GM18951 (cell line): Measurements from ENCODE around the gene ZNF441.
A peak's percentile ranks its signal among the peaks of the same experiment; 100 is the strongest.
"Not testable (repeated sequence)": the region's sequence is repeated elsewhere in the genome, so short reads cannot be mapped to it uniquely, and the experiment has no call there.

Experiments
- POLR2A ChIP-seq: IDR thresholded peaks from 4 replicates; pipeline ENCODE4 v1.6.1; 2011; ENCODE audit warnings: mild to moderate bottlenecking; ENCODE audit not compliant: insufficient read length, insufficient read depth; ENCODE audit errors: extremely low read depth
- in situ Hi-C: fragments of 300-500 bp; cut with MboI; formaldehyde crosslinking; loops from one replicate; pipeline ENCODE4 v1.12.0; 2022; ENCODE audit warnings: low sequenced_read_pairs, mixed read lengths, inconsistent platforms; ENCODE audit not compliant: unreplicated experiment

The ZNF441 gene

GRCh38 chr19:11759805-11760204 is 7.0 kb upstream of the ZNF441 start:
- no peak for TF ChIP-seq POLR2A
- in situ Hi-C loops, result no loop called here

GRCh38 chr19:11763117-11763516 is 3.7 kb upstream of the ZNF441 start:
- TF ChIP-seq POLR2A, result no peak
- in situ Hi-C loops, result no loop called here

GRCh38 chr19:11763611-11764010 is 3.2 kb upstream of the ZNF441 start:
- in situ Hi-C loops, result no loop called here
- TF ChIP-seq POLR2A, result no peak

- TF ChIP-seq POLR2A, result peak; percentile 52
- in situ Hi-C loops, result no loop called here
Measured at GRCh38 chr19:11767633-11768133, 883 bp downstream of the ZNF441 start.

- in situ Hi-C loops, result no loop called here
- TF ChIP-seq POLR2A, result no peak
Measured at GRCh38 chr19:11769995-11770394, 3.2 kb downstream of the ZNF441 start.

GRCh38 chr19:11771520-11771919 is 4.7 kb downstream of the ZNF441 start:
- in situ Hi-C loops, result not testable (repeated sequence)

GRCh38 chr19:11776669-11777068 is 9.9 kb downstream of the ZNF441 start:
- in situ Hi-C loops, result not testable (repeated sequence)

- no peak for TF ChIP-seq POLR2A
- in situ Hi-C loops, result no loop called here
Measured at GRCh38 chr19:11780431-11781020, 13.7 kb downstream of the ZNF441 start.

GRCh38 chr19:11781295-11782057 is 14.7 kb downstream of the ZNF441 start:
- in situ Hi-C loops, result no loop called here

GRCh38 chr19:11783767-11784166 is 17.0 kb downstream of the ZNF441 start:
- in situ Hi-C loops, result no loop called here
- no peak for TF ChIP-seq POLR2A

More at GRCh38 chr19:11781295-11782057, 14.7 kb downstream of the ZNF441 start:
- no peak for TF ChIP-seq POLR2A

GRCh38 chr19:11784356-11784755 is 17.6 kb downstream of the ZNF441 start:
- TF ChIP-seq POLR2A, result no peak
- in situ Hi-C loops, result no loop called here

- no peak for TF ChIP-seq POLR2A
- in situ Hi-C loops, result no loop called here
Measured at GRCh38 chr19:11787536-11787935, 20.7 kb downstream of the ZNF441 start.

GRCh38 chr19:11792942-11793341 is 26.1 kb downstream of the ZNF441 start:
- TF ChIP-seq POLR2A, result no peak

GRCh38 chr19:11797491-11797890 is 30.7 kb downstream of the ZNF441 start:
- in situ Hi-C loops, result loop anchor here (10.0 kb wide), 1 partner anchor 347 kb away; the partner anchor contains the start of gene ZNF20
- TF ChIP-seq POLR2A, result no peak

More at GRCh38 chr19:11792942-11793341, 26.1 kb downstream of the ZNF441 start:
- in situ Hi-C loops, result loop anchor here (10.0 kb wide), 1 partner anchor 352 kb away; the partner anchor contains the start of gene ZNF20
